Measurements from ENCODE around the gene PDE6H. TPM values are rescaled to one million over a fixed set of nuclear protein-coding genes. Genes with fewer than 3 reads are reported as not detected.

PDE6H gene
- total RNA-seq (not detected in 2 replicates), polyA plus RNA-seq (not detected in 2 replicates)

- Histone ChIP-seq H3K4me1 (ENCODE audit: insufficient read depth) (no peaks in the 10 kb centered on the region), H3K36me3 (replicated peaks; ENCODE audit: insufficient read depth, low read depth) (no peaks in the 10 kb centered on the region), H3K9me2 (replicated peaks; ENCODE audit: insufficient read depth) (no peaks in the 10 kb centered on the region), H4K20me1 (ENCODE audit: insufficient read depth, poor library complexity, severe bottlenecking) (no peaks in the 10 kb centered on the region), H3K79me2 (no peaks in the 10 kb centered on the region), H3K4me3 (no peak within 1 kb of the TSS), H3K4me2 (no peak within 1 kb of the TSS), H3K9me3 (ENCODE audit: low read depth) (no peaks in the 10 kb centered on the region), H2AFZ (no peak within 1 kb of the TSS), H3K27ac (no peak within 1 kb of the TSS), H3K27me3 (no peaks in the 10 kb centered on the region)
- DNase-seq (ENCODE audit: low spot score) = no peak
- 52% methylated on average over 2 of the region's 2 CpGs for WGBS (ENCODE audit: low lambda C conversion rate, missing lambda C conversion rate)
- TF ChIP-seq EZH2 (IDR thresholded peaks at IDR 0.05; ENCODE audit: borderline replicate concordance) (no peak), CTCF (IDR thresholded peaks at IDR 0.05; ENCODE audit: poor library complexity) (no peak), EZH2phosphoT487 (IDR thresholded peaks at IDR 0.05; ENCODE audit: low read depth, severe bottlenecking, unreplicated experiment) (no peak)
Observed at GRCh38 chr12:14972816-14973215, at the start of gene PDE6H. Gene PDE6H (plus strand): TSS chr12:14973042. CDS start chr12:14978013, 4,971 bp downstream.

- Histone ChIP-seq H3K27ac (no peak overlapping the region), H3K9me2 (replicated peaks; ENCODE audit: insufficient read depth) (no peaks in the 10 kb centered on the region), H3K4me2 (no peak overlapping the region), H3K9me3 (ENCODE audit: low read depth) (no peaks in the 10 kb centered on the region), H2AFZ (no peak overlapping the region), H3K27me3 (no peaks in the 10 kb centered on the region), H3K4me3 (no peak overlapping the region), H3K79me2 (peaks cover 3% of the 10 kb centered on the region), H4K20me1 (ENCODE audit: insufficient read depth, poor library complexity, severe bottlenecking) (no peaks in the 10 kb centered on the region), H3K4me1 (ENCODE audit: insufficient read depth) (peaks cover 10% of the 10 kb centered on the region), H3K36me3 (replicated peaks; ENCODE audit: insufficient read depth, low read depth) (no peaks in the 10 kb centered on the region)
- DNase-seq (ENCODE audit: low spot score) = no peak
- TF ChIP-seq EZH2phosphoT487 (IDR thresholded peaks at IDR 0.05; ENCODE audit: low read depth, severe bottlenecking, unreplicated experiment) = no peak
- no peak for TF ChIP-seq CTCF (IDR thresholded peaks at IDR 0.05; ENCODE audit: poor library complexity)
- TF ChIP-seq EZH2 (IDR thresholded peaks at IDR 0.05; ENCODE audit: borderline replicate concordance) = no peak
- 93% methylated on average over 2 of the region's 2 CpGs for WGBS (ENCODE audit: low lambda C conversion rate, missing lambda C conversion rate)
Observed at GRCh38 chr12:14923944-14924343, 48.9 kb upstream of the PDE6H start.

GRCh38 chr12:14924541-14924940, 48.3 kb upstream of the PDE6H start:
- H3K27me3 ChIP-seq = no peaks in the 10 kb centered on the region
- H3K4me2 ChIP-seq = no peak overlapping the region
- 100% methylated on average over 3 of the region's 3 CpGs for WGBS (ENCODE audit: low lambda C conversion rate, missing lambda C conversion rate)
- no peak overlapping the region for H2AFZ ChIP-seq
- no peak overlapping the region for H3K4me3 ChIP-seq
- no peaks in the 10 kb centered on the region for H4K20me1 ChIP-seq (ENCODE audit: insufficient read depth, poor library complexity, severe bottlenecking)
- H3K79me2 ChIP-seq = peaks cover 3% of the 10 kb centered on the region
- H3K4me1 ChIP-seq (ENCODE audit: insufficient read depth) = peaks cover 14% of the 10 kb centered on the region
- no peaks in the 10 kb centered on the region for H3K36me3 ChIP-seq (replicated peaks; ENCODE audit: insufficient read depth, low read depth)
- TF ChIP-seq CTCF (IDR thresholded peaks at IDR 0.05; ENCODE audit: poor library complexity) = no peak
- H3K27ac ChIP-seq = no peak overlapping the region
- no peak for DNase-seq (ENCODE audit: low spot score)
- H3K9me2 ChIP-seq (replicated peaks; ENCODE audit: insufficient read depth) = no peaks in the 10 kb centered on the region
- no peaks in the 10 kb centered on the region for H3K9me3 ChIP-seq (ENCODE audit: low read depth)

- Histone ChIP-seq H3K27ac (no peak overlapping the region), H3K4me2 (no peak overlapping the region), H3K36me3 (replicated peaks; ENCODE audit: insufficient read depth, low read depth) (no peaks in the 10 kb centered on the region), H4K20me1 (ENCODE audit: insufficient read depth, poor library complexity, severe bottlenecking) (no peaks in the 10 kb centered on the region), H3K4me1 (ENCODE audit: insufficient read depth) (peaks cover 37% of the 10 kb centered on the region), H3K79me2 (peaks cover 3% of the 10 kb centered on the region), H3K4me3 (no peak overlapping the region), H3K27me3 (no peaks in the 10 kb centered on the region), H3K9me2 (replicated peaks; ENCODE audit: insufficient read depth) (no peaks in the 10 kb centered on the region), H2AFZ (no peak overlapping the region), H3K9me3 (ENCODE audit: low read depth) (no peaks in the 10 kb centered on the region)
- TF ChIP-seq EZH2 (IDR thresholded peaks at IDR 0.05; ENCODE audit: borderline replicate concordance) = no peak
- no peak for TF ChIP-seq CTCF (IDR thresholded peaks at IDR 0.05; ENCODE audit: poor library complexity)
- no peak for TF ChIP-seq EZH2phosphoT487 (IDR thresholded peaks at IDR 0.05; ENCODE audit: low read depth, severe bottlenecking, unreplicated experiment)
- 83% methylated on average over 3 of the region's 3 CpGs for WGBS (ENCODE audit: low lambda C conversion rate, missing lambda C conversion rate)
- DNase-seq (ENCODE audit: low spot score) = no peak
Observed at GRCh38 chr12:14927267-14927666, 45.6 kb upstream of the PDE6H start.

Measured in hepatocyte (in vitro differentiated cells).